ENCODE data around the gene PLCG2.

The PLCG2 gene

GRCh38 chr16:81765969-81766368, 13.1 kb upstream of the PLCG2 start:
- Mint-ChIP-seq H3K27me3 (no peaks in the 10 kb centered on the region), H3K9me3 (no peaks in the 10 kb centered on the region), H3K4me3 (no peak overlapping the region), H3K4me1 (peaks cover 20 to 43% of the 10 kb centered on the region in 2 donors), H3K27ac (no peak overlapping the region), H3K36me3 (peaks cover 6 to 10% of the 10 kb centered on the region in 2 donors)
- no peak for DNase-seq
- ATAC-seq (replicated peaks) = no peak

GRCh38 chr16:81767987-81768592, 11.0 kb upstream of the PLCG2 start:
- Mint-ChIP-seq H3K9me3 (no peaks in the 10 kb centered on the region), H3K36me3 (peaks cover 6 to 10% of the 10 kb centered on the region in 2 donors), H3K4me3 (no peak overlapping the region), H3K27me3 (no peaks in the 10 kb centered on the region), H3K4me1 (peaks cover 33 to 56% of the 10 kb centered on the region in 2 donors), H3K27ac (no peak overlapping the region)
- ATAC-seq (replicated peaks) (no peak), DNase-seq (no peak)

- Mint-ChIP-seq H3K27me3 (no peaks in the 10 kb centered on the region), H3K4me3 (peak overlapping the region; percentile 32 to 39), H3K4me1 (peaks cover 48 to 75% of the 10 kb centered on the region in 2 donors), H3K27ac (no peak overlapping the region), H3K36me3 (peaks cover 4 to 8% of the 10 kb centered on the region in 2 donors), H3K9me3 (no peaks in the 10 kb centered on the region)
- no peak for DNase-seq
- ATAC-seq (replicated peaks) = no peak
Measured at GRCh38 chr16:81770008-81770407, 9.1 kb upstream of the PLCG2 start.

- Mint-ChIP-seq H3K36me3 (no peaks in the 10 kb centered on the region), H3K27me3 (no peaks in the 10 kb centered on the region), H3K4me1 (peaks cover 53 to 82% of the 10 kb centered on the region in 2 donors), H3K27ac (peak overlapping the region; percentile 77), H3K9me3 (no peaks in the 10 kb centered on the region), H3K4me3 (peak overlapping the region; percentile 43 to 57)
- DNase-seq (peak; percentile 43), ATAC-seq (replicated peaks) (peak; percentile 53 to 54)
Measured at GRCh38 chr16:81774348-81774747, 4.7 kb upstream of the PLCG2 start.

GRCh38 chr16:81775570-81775969, 3.5 kb upstream of the PLCG2 start:
- Mint-ChIP-seq H3K4me3 (no peak overlapping the region), H3K9me3 (no peaks in the 10 kb centered on the region), H3K27ac (peak overlapping the region; percentile 77), H3K4me1 (peaks cover 59 to 83% of the 10 kb centered on the region in 2 donors), H3K27me3 (no peaks in the 10 kb centered on the region), H3K36me3 (peaks cover 7 to 8% of the 10 kb centered on the region in 2 donors)
- DNase-seq = no peak
- no peak for ATAC-seq (replicated peaks)

GRCh38 chr16:81778231-81778630, 860 bp upstream of the PLCG2 start:
- ATAC-seq (replicated peaks) = no peak
- no peak for DNase-seq
- Mint-ChIP-seq H3K36me3 (peaks cover 16 to 18% of the 10 kb centered on the region in 2 donors), H3K4me3 (peak overlapping the region; percentile 86 to 98), H3K27me3 (no peaks in the 10 kb centered on the region), H3K27ac (peak overlapping the region; percentile 93), H3K9me3 (no peaks in the 10 kb centered on the region), H3K4me1 (peaks cover 58 to 83% of the 10 kb centered on the region in 2 donors)

GRCh38 chr16:81779536-81780320, 637 bp downstream of the PLCG2 start:
- H3K4me1 Mint-ChIP-seq = peaks cover 61 to 83% of the 10 kb centered on the region in 2 donors
- peak overlapping the region; percentile 98 to 99 for H3K4me3 Mint-ChIP-seq
- peaks cover 22% of the 10 kb centered on the region in 2 donors for H3K36me3 Mint-ChIP-seq
- ATAC-seq (replicated peaks) (peak; percentile 28 to 39), DNase-seq (no peak)
- no peaks in the 10 kb centered on the region for H3K9me3 Mint-ChIP-seq
- peak overlapping the region; percentile 96 for H3K27ac Mint-ChIP-seq
- H3K27me3 Mint-ChIP-seq = no peaks in the 10 kb centered on the region

GRCh38 chr16:81780350-81780749, 1.3 kb downstream of the PLCG2 start:
- DNase-seq (no peak), ATAC-seq (replicated peaks) (peak in 1 of 2 donors; percentile 3)
- peak overlapping the region; percentile 98 to 99 for H3K4me3 Mint-ChIP-seq
- H3K36me3 Mint-ChIP-seq = peaks cover 24 to 28% of the 10 kb centered on the region in 2 donors
- peaks cover 61 to 83% of the 10 kb centered on the region in 2 donors for H3K4me1 Mint-ChIP-seq
- H3K27me3 Mint-ChIP-seq = no peaks in the 10 kb centered on the region
- peak overlapping the region; percentile 96 for H3K27ac Mint-ChIP-seq
- H3K9me3 Mint-ChIP-seq = no peaks in the 10 kb centered on the region

- Mint-ChIP-seq H3K9me3 (no peaks in the 10 kb centered on the region), H3K4me3 (peak overlapping the region in 1 of 2 donors; percentile 13)
Measured at GRCh38 chr16:81782236-81782635, 3.1 kb downstream of the PLCG2 start.

GRCh38 chr16:81784072-81784795, 5.1 kb downstream of the PLCG2 start:
- Mint-ChIP-seq H3K27ac (peak overlapping the region; percentile 87), H3K9me3 (no peaks in the 10 kb centered on the region), H3K27me3 (no peaks in the 10 kb centered on the region), H3K36me3 (peaks cover 46 to 53% of the 10 kb centered on the region in 2 donors), H3K4me1 (peaks cover 65 to 85% of the 10 kb centered on the region in 2 donors), H3K4me3 (peak overlapping the region; percentile 63 to 74)
- DNase-seq (no peak), ATAC-seq (replicated peaks) (peak; percentile 42 to 44)

More at GRCh38 chr16:81782236-81782635, 3.1 kb downstream of the PLCG2 start:
- Mint-ChIP-seq H3K36me3 (peaks cover 34 to 40% of the 10 kb centered on the region in 2 donors), H3K27ac (peak overlapping the region; percentile 59), H3K4me1 (peaks cover 67 to 80% of the 10 kb centered on the region in 2 donors), H3K27me3 (no peaks in the 10 kb centered on the region)
- no peak for ATAC-seq (replicated peaks)
- no peak for DNase-seq

GRCh38 chr16:81785138-81785924, 6.2 kb downstream of the PLCG2 start:
- H3K9me3 Mint-ChIP-seq = no peaks in the 10 kb centered on the region
- peaks cover 67 to 89% of the 10 kb centered on the region in 2 donors for H3K4me1 Mint-ChIP-seq
- ATAC-seq (replicated peaks) (no peak), DNase-seq (no peak)
- H3K4me3 Mint-ChIP-seq = peak overlapping the region; percentile 22 to 31
- no peaks in the 10 kb centered on the region for H3K27me3 Mint-ChIP-seq
- peaks cover 49 to 55% of the 10 kb centered on the region in 2 donors for H3K36me3 Mint-ChIP-seq
- H3K27ac Mint-ChIP-seq = peak overlapping the region; percentile 87

- H3K36me3 Mint-ChIP-seq = peaks cover 51 to 58% of the 10 kb centered on the region in 2 donors
- H3K4me3 Mint-ChIP-seq = peak overlapping the region in 1 of 2 donors; percentile 48
- peaks cover 69 to 89% of the 10 kb centered on the region in 2 donors for H3K4me1 Mint-ChIP-seq
- H3K9me3 Mint-ChIP-seq = no peaks in the 10 kb centered on the region
- DNase-seq (no peak), ATAC-seq (replicated peaks) (no peak)
- H3K27ac Mint-ChIP-seq = peak overlapping the region; percentile 87
- H3K27me3 Mint-ChIP-seq = no peaks in the 10 kb centered on the region
Measured at GRCh38 chr16:81786321-81786720, 7.2 kb downstream of the PLCG2 start.

GRCh38 chr16:81786868-81787267, 7.8 kb downstream of the PLCG2 start:
- H3K4me3 Mint-ChIP-seq = no peak overlapping the region
- no peak overlapping the region for H3K27ac Mint-ChIP-seq
- H3K9me3 Mint-ChIP-seq = no peaks in the 10 kb centered on the region
- DNase-seq (no peak), ATAC-seq (replicated peaks) (no peak)
- peaks cover 51 to 61% of the 10 kb centered on the region in 2 donors for H3K36me3 Mint-ChIP-seq
- peaks cover 66 to 87% of the 10 kb centered on the region in 2 donors for H3K4me1 Mint-ChIP-seq
- no peaks in the 10 kb centered on the region for H3K27me3 Mint-ChIP-seq
